Endodermal cell (in vitro differentiated cells): ENCODE results near the gene STAT6. TPM values are rescaled to one million over a fixed set of nuclear protein-coding genes. Genes with fewer than 3 reads are reported as not detected.

Source experiments
- DNase-seq: peaks from one replicate; pipeline ENCODE4 v3.0.0-alpha.2; 2017
- H3K27ac ChIP-seq: 2 replicates; pipeline ENCODE4 v1.5.1; 2013; ENCODE audit warnings: mild to moderate bottlenecking, low read depth, low read length, moderate library complexity
- H3K27me3 ChIP-seq: 2 replicates; pipeline ENCODE4 v1.6.1; 2013; ENCODE audit warnings: mild to moderate bottlenecking, low read length, moderate library complexity; ENCODE audit not compliant: insufficient read depth, control insufficient read depth, poor library complexity, severe bottlenecking
- H3K36me3 ChIP-seq: 2 replicates; pipeline ENCODE4 v1.7.0; 2013; ENCODE audit warnings: mild to moderate bottlenecking, low read length, moderate library complexity; ENCODE audit not compliant: control insufficient read depth, insufficient read depth
- H3K4me1 ChIP-seq: one replicate; pipeline ENCODE4 v1.7.0; 2013; ENCODE audit warnings: low read length; ENCODE audit not compliant: control insufficient read depth, insufficient read depth
- H3K4me3 ChIP-seq: 2 replicates; pipeline ENCODE4 v1.5.1; 2013; ENCODE audit warnings: mild to moderate bottlenecking, low read length, moderate library complexity
- H3K9ac ChIP-seq: 2 replicates; pipeline ENCODE4 v1.6.1; 2013; ENCODE audit warnings: mild to moderate bottlenecking, low read length, moderate library complexity; ENCODE audit not compliant: poor library complexity, severe bottlenecking; ENCODE audit errors: extremely low read depth
- H3K9me3 ChIP-seq: 2 replicates; pipeline ENCODE4 v1.6.1; 2013; ENCODE audit warnings: mild to moderate bottlenecking, low read length, moderate library complexity; ENCODE audit not compliant: control insufficient read depth
- H3K27ac Mint-ChIP-seq: 2 replicates; pipeline ENCODE4 v1.8.0; 2020; ENCODE audit warnings: mixed read lengths
- H3K27me3 Mint-ChIP-seq: 2 replicates; pipeline ENCODE4 v1.8.0; 2021; ENCODE audit warnings: mild to moderate bottlenecking, mixed read lengths; ENCODE audit not compliant: insufficient read depth
- H3K36me3 Mint-ChIP-seq: 2 replicates; pipeline ENCODE4 v1.8.0; 2020; ENCODE audit warnings: low read depth, mixed read lengths
- H3K4me1 Mint-ChIP-seq: 2 replicates; pipeline ENCODE4 v1.8.0; 2020; ENCODE audit warnings: mixed read lengths
- H3K4me3 Mint-ChIP-seq: 2 replicates; pipeline ENCODE4 v1.8.0; 2020; ENCODE audit warnings: mild to moderate bottlenecking, moderate library complexity, mixed read lengths
- H3K9me3 Mint-ChIP-seq: 2 replicates; pipeline ENCODE4 v1.8.0; 2020; ENCODE audit warnings: mild to moderate bottlenecking, mixed read lengths
- WGBS, 2 experiments: methylation state at CpG; one replicate each; pipeline versions ENCODE4 v1.1.5 to v1.1.7; 2013; ENCODE audit warnings: missing lambda C conversion rate in 2 of 2, mixed read lengths in 1 of 2; ENCODE audit not compliant: insufficient coverage in 1 of 2, insufficient read length in 1 of 2; 5-methylcytosine and 5-hydroxymethylcytosine counted together
- long read RNA-seq, 4 experiments: library from polyadenylated mRNA in 2 of 4; library from RNA in 1 of 4; library from capped mRNA in 1 of 4; stranded (forward) in 3 of 4; unstranded in 1 of 4; transcript quantifications; one replicate each; pipeline ENCODE4 v2.0.0, GENCODE V29; 2020 to 2021; ENCODE audit warnings: inconsistent platforms in 1 of 4
- polyA plus RNA-seq, 2 experiments: library from polyadenylated mRNA; stranded (reverse); fragments of 50-300 nt; gene quantifications; one replicate each; pipeline ENCODE4 v1.2.3, GENCODE V29; 2013
- total RNA-seq, 2 donors: library from RNA; stranded (reverse); fragmentation: NEBNext Ultra II Directional in 1 of 2; extraction: Animal tissue kit (Norgen Biotek cat#: 25700) in 1 of 2; gene quantifications; 2 replicates in 1 of 2; 3 replicates in 1 of 2; pipeline ENCODE4 v1.2.1, GENCODE V29; 2021
- TF ChIP-seq, protein P1 (sequence below): fragments of 200-600 bp; sonication (generic); conservative IDR thresholded peaks from 2 replicates; pipeline ENCODE4 v1.5.0; 2021; ENCODE audit warnings: antibody characterized with exemption, mild to moderate bottlenecking

The STAT6 gene
- total RNA-seq = 100 to 1,000 TPM in 1 of 2 donors, 10 to 100 TPM in 1; 60.2 to 102 TPM
- polyA plus RNA-seq (2013, experiment 1 of 2) = 37.7 TPM
- polyA plus RNA-seq (2013, experiment 2 of 2) = 30.1 TPM
- long read RNA-seq, experiment 1, full-length matches to known transcripts = 1 of 21 reads
- long read RNA-seq, experiment 1, partial matches to known transcripts = 4 of 21 reads
- long read RNA-seq, experiment 1, other reads (novel, unspliced or antisense) = 16 of 21 reads
- long read RNA-seq, experiment 2, full-length matches to known transcripts = 57 of 103 reads
- long read RNA-seq, experiment 2, partial matches to known transcripts = 23 of 103 reads
- long read RNA-seq, experiment 2, other reads (novel, unspliced or antisense) = 23 of 103 reads
- long read RNA-seq, experiment 3, full-length matches to known transcripts = 46 of 102 reads
- long read RNA-seq, experiment 3, partial matches to known transcripts = 30 of 102 reads
- long read RNA-seq, experiment 3, other reads (novel, unspliced or antisense) = 26 of 102 reads
- long read RNA-seq, experiment 4, full-length matches to known transcripts = 2 of 9 reads
- long read RNA-seq, experiment 4, partial matches to known transcripts = 1 of 9 reads
- long read RNA-seq, experiment 4, other reads (novel, unspliced or antisense) = 6 of 9 reads

DNA sequence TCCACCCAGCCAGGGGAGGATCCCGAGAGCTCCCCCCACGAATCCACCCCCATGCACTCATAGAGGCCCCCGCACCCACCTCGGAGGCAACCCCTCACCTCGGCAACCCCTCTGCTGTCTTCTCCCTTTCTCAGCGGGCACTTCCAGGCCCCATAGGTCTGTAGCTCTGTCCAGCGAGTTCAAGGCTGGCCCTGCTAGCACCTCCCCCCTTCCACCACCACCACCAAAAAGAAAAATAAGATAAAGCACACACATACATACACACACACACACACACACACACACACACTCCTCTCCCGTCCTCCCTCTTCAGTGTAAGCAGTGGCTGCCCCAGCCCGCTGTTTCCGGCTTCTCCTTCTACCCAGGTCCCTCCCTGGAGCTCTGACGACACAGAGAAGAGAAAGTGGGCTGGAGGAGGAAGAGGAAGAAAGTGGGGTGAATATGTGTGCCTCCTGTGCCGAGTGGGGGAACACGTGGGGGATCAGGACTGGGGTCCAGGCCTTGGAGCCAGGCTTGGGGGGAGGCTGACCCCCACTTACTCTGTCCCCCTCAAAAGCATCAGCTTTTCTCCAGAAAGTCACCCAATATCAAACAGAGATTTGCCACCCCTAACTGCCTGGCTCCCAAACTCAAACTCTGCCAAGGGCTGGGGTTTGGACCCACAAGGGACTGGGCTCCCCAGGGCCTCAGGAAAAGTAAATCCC is at the start of gene STAT6:
Gene STAT6 (minus strand): TSS at position 332 of the 704 bp plus-strand sequence. CDS start 3,084 bp downstream, outside the sequence.
- Mint-ChIP-seq H3K4me1 (peaks cover 24% of the 10 kb centered on the region), H3K27me3 (peaks cover 4% of the 10 kb centered on the region), H3K9me3 (no peaks in the 10 kb centered on the region), H3K36me3 (peaks cover 22% of the 10 kb centered on the region), H3K4me3 (peak within 1 kb of the TSS; percentile 82), H3K27ac (peak within 1 kb of the TSS; percentile 98)
- peak within 1 kb of the TSS; percentile 62 for H3K9ac ChIP-seq
- H3K4me3 ChIP-seq = peak within 1 kb of the TSS; percentile 84
- peak within 1 kb of the TSS; percentile 89 for H3K27ac ChIP-seq
- WGBS, 2 experiments = 18% methylated on average over 10 of the region's 13 CpGs; no CpG with 5 or more reads in 1 of the 2 experiments
- DNase-seq = peak; percentile 89
- no peaks in the 10 kb centered on the region for H3K9me3 ChIP-seq
- TF ChIP-seq, protein P1, sequence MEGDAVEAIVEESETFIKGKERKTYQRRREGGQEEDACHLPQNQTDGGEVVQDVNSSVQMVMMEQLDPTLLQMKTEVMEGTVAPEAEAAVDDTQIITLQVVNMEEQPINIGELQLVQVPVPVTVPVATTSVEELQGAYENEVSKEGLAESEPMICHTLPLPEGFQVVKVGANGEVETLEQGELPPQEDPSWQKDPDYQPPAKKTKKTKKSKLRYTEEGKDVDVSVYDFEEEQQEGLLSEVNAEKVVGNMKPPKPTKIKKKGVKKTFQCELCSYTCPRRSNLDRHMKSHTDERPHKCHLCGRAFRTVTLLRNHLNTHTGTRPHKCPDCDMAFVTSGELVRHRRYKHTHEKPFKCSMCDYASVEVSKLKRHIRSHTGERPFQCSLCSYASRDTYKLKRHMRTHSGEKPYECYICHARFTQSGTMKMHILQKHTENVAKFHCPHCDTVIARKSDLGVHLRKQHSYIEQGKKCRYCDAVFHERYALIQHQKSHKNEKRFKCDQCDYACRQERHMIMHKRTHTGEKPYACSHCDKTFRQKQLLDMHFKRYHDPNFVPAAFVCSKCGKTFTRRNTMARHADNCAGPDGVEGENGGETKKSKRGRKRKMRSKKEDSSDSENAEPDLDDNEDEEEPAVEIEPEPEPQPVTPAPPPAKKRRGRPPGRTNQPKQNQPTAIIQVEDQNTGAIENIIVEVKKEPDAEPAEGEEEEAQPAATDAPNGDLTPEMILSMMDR = no peak
- H3K36me3 ChIP-seq = no peaks in the 10 kb centered on the region
- no peaks in the 10 kb centered on the region for H3K4me1 ChIP-seq
- H3K27me3 ChIP-seq = no peaks in the 10 kb centered on the region

GRCh38 chr12:57160741-57161140 is 49.6 kb upstream of the STAT6 start:
- H3K27ac ChIP-seq = no peak overlapping the region
- TF ChIP-seq, protein P1 = no peak

GRCh38 chr12:57160040-57160439 is 48.9 kb upstream of the STAT6 start:
- H3K4me3 ChIP-seq = no peak overlapping the region
- H3K27ac Mint-ChIP-seq = no peak overlapping the region

More at GRCh38 chr12:57160741-57161140, 49.6 kb upstream of the STAT6 start:
- Mint-ChIP-seq H3K27ac (no peak overlapping the region), H3K36me3 (peaks cover 40% of the 10 kb centered on the region), H3K4me3 (no peak overlapping the region), H3K27me3 (no peaks in the 10 kb centered on the region), H3K4me1 (no peaks in the 10 kb centered on the region), H3K9me3 (no peaks in the 10 kb centered on the region)
- H3K4me1 ChIP-seq = no peaks in the 10 kb centered on the region
- DNase-seq = no peak
- WGBS, 2 experiments = 95 to 98% methylated on average over 8 to 14 of the region's 14 CpGs
- no peak overlapping the region for H3K9ac ChIP-seq
- H3K36me3 ChIP-seq = peaks cover 74% of the 10 kb centered on the region
- no peaks in the 10 kb centered on the region for H3K9me3 ChIP-seq
- H3K27me3 ChIP-seq = no peaks in the 10 kb centered on the region
- H3K4me3 ChIP-seq = no peak overlapping the region

More at GRCh38 chr12:57160040-57160439, 48.9 kb upstream of the STAT6 start:
- H3K27me3 Mint-ChIP-seq = no peaks in the 10 kb centered on the region
- 86 to 100% methylated on average over 4 of the region's 4 CpGs for WGBS, 2 experiments
- Histone ChIP-seq H3K36me3 (peaks cover 76% of the 10 kb centered on the region), H3K9me3 (no peaks in the 10 kb centered on the region), H3K9ac (no peak overlapping the region), H3K4me1 (peaks cover under 1% of the 10 kb centered on the region), H3K27ac (no peak overlapping the region), H3K27me3 (no peaks in the 10 kb centered on the region)
- no peaks in the 10 kb centered on the region for H3K4me1 Mint-ChIP-seq
- no peak for DNase-seq
- H3K4me3 Mint-ChIP-seq = no peak overlapping the region
- H3K36me3 Mint-ChIP-seq = peaks cover 41% of the 10 kb centered on the region
- no peaks in the 10 kb centered on the region for H3K9me3 Mint-ChIP-seq
- TF ChIP-seq, protein P1 = no peak
